GM18907 (cell line): ENCODE data around the gene ROBO1.

Experiments used
- ATAC-seq: cut with Tn5 transposase; IDR thresholded peaks from one replicate; pipeline ENCODE4 v1.9.1; 2021; ENCODE audit warnings: mild to moderate bottlenecking, moderate library complexity; ENCODE audit not compliant: unreplicated experiment

Gene ROBO1

GRCh38 chr3:78992400-78992799, 775.4 kb downstream of the ROBO1 start:
- ATAC-seq, result no peak

GRCh38 chr3:78991656-78992055, 776.1 kb downstream of the ROBO1 start:
- no peak for ATAC-seq

- no peak for ATAC-seq
Observed at GRCh38 chr3:78990156-78990555, 777.6 kb downstream of the ROBO1 start.

- ATAC-seq, result no peak
Observed at GRCh38 chr3:78988324-78988723, 779.5 kb downstream of the ROBO1 start.

GRCh38 chr3:78986416-78987101, 781.2 kb downstream of the ROBO1 start:
- ATAC-seq, result no peak

GRCh38 chr3:78985981-78986380, 781.8 kb downstream of the ROBO1 start:
- no peak for ATAC-seq

- no peak for ATAC-seq
Observed at GRCh38 chr3:78979028-78979427, 788.8 kb downstream of the ROBO1 start.

GRCh38 chr3:78978037-78978436, 789.8 kb downstream of the ROBO1 start:
- ATAC-seq, result no peak

GRCh38 chr3:78977073-78977472, 790.7 kb downstream of the ROBO1 start:
- no peak for ATAC-seq

- no peak for ATAC-seq
Observed at GRCh38 chr3:78976200-78976599, 791.6 kb downstream of the ROBO1 start.

GRCh38 chr3:78974181-78974790, 793.5 kb downstream of the ROBO1 start:
- no peak for ATAC-seq

GRCh38 chr3:78972617-78973301, 795.0 kb downstream of the ROBO1 start:
- ATAC-seq, result no peak

- no peak for ATAC-seq
Observed at GRCh38 chr3:78970656-78971055, 797.1 kb downstream of the ROBO1 start.

GRCh38 chr3:78969483-78969882, 798.3 kb downstream of the ROBO1 start:
- ATAC-seq, result no peak

- no peak for ATAC-seq
Observed at GRCh38 chr3:78967061-78967460, 800.7 kb downstream of the ROBO1 start.

GRCh38 chr3:78963771-78964170, 804.0 kb downstream of the ROBO1 start:
- ATAC-seq, result no peak

GRCh38 chr3:78957456-78957855, 810.3 kb downstream of the ROBO1 start:
- no peak for ATAC-seq

- ATAC-seq, result no peak
Observed at GRCh38 chr3:78951342-78951945, 816.4 kb downstream of the ROBO1 start.

- no peak for ATAC-seq
Observed at GRCh38 chr3:78941587-78941986, 826.2 kb downstream of the ROBO1 start.

- ATAC-seq, result no peak
Observed at GRCh38 chr3:78940626-78941025, 827.2 kb downstream of the ROBO1 start.

GRCh38 chr3:78940128-78940527, 827.7 kb downstream of the ROBO1 start:
- ATAC-seq, result no peak

- no peak for ATAC-seq
Observed at GRCh38 chr3:78937475-78937874, 830.3 kb downstream of the ROBO1 start.
